HG02852 (cell line): ENCODE measurements around the gene ZNF674.
"Not testable (repeated sequence)": the region's sequence is repeated elsewhere in the genome, so short reads cannot be mapped to it uniquely, and the experiment has no call there.

ENCODE experiments used
- ATAC-seq: cut with Tn5 transposase; IDR thresholded peaks from one replicate; pipeline ENCODE4 v1.9.1; 2021; ENCODE audit warnings: mild to moderate bottlenecking, moderate library complexity; ENCODE audit not compliant: unreplicated experiment

The ZNF674 gene

DNA sequence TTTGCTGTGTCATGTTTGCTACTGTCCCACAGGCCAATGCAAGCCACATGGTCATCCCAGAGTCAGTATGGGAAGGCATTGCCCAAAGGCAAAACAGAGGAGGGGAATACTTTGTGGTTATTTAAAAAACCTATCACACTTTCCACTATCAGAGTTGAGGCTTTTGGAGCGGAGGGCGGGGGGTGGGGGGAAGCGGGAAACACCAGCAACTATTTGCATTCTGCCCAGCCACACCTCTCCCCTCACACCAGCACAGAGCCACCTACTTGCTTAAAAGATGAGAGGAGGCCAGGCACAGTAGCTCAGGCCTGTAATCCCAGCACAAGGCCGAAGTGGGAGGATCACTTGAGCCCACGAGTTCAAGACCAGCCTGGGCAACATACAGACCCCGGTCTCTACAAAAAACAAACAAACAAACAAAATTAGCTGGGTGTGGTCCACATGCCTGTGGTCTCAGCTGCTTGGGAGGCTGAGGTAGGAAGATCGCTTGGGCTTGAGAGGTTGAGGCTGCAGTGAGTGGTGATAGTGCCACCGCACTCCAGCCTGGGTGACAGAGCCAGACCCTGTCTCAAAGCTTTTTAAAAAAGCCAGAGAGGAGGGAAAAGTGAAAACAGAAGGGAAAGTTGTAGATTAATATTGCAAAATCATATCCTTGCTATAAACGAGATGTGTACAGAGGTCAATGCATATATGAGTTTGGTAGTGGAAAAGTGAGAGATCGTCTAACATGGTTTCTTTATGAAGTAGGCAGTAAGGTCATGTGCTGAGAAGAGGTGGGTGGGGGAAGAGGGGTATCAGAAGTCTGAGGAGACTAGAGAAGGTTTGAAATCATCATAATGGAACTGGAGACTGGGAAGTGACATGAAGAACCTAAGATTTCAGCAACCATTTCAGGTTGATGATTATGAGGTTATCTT, 26.5 kb upstream of the ZNF674 start:
- no peak for ATAC-seq

DNA sequence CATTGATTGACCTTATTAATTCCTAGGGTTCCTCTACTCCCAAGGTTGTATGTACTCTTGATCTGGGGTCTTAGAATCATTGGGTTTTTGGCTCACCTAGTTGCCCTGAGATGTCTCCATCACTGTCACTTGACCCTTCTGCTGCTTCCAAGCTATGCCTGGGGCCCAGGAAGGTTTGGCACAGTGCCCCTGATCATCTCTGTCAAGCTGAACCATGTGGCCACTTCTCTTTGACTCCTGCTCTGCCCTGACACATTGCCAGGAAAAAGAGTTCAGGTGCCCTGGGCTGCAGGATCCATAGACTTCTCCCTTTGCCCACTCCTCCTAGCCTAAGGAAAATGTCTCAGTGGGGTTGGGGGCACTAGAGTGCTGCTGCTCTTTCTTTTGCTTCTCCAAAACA, 24.4 kb upstream of the ZNF674 start:
- ATAC-seq = no peak

DNA sequence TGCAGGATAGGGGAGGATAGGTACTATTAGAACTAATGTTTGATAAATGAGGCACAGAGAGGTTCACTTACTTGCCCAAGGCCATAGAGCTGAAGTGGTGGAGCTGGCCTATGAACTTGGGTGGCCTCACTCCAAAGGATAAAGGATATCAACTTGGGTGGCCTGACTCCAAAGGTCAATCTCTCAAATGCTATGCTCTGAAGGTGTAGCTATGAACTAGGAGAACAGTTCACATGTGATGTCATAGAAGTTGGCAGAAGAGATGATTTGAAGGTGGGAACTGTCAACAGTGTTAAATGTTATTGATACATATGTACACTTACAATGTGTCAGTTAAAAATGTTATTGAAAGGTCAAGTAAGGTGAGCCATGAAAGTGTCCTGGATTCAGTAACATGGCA, 22.2 kb upstream of the ZNF674 start:
- ATAC-seq = no peak

DNA sequence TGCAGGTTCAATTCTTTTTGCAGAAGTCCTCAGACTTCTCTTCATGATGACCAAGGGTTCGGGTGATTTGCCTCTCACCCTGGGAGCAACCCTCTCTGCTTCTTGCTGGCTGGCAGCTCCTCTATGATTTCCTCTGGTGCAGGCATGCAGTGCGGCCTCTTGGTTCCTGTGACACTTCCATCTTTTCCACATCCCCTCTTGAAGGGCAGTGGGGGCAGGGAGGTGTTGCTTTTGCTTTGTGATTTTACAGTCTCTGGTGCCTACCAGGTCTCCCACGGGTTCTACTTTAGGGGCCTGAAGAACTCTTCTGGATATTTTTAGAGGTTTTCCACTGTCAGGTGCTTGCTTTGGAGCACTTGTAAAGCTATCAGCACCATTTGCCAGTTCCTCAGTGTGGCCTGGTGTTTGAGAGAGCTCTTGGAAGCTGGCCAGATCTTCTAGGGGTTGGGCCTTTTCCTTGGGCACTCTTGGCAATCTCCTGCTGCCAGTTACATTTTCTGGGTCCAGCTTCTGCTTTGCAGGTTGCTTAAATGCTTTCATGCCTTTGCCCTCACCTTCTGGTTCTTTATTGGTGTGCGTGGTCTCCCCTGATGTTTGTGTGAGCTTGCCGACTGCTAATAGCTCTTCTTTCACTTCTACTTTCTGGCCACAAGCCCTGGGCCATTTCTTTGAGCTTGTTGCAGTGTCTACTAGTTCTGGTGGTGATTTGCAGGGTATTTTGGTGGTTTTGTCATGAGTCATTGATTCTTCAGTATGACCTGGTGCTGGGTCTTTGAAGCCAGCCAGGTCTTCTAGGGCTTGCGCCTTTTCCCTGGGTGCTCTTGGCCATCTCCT, 16.8 kb upstream of the ZNF674 start:
- peak; percentile 97 for ATAC-seq

DNA sequence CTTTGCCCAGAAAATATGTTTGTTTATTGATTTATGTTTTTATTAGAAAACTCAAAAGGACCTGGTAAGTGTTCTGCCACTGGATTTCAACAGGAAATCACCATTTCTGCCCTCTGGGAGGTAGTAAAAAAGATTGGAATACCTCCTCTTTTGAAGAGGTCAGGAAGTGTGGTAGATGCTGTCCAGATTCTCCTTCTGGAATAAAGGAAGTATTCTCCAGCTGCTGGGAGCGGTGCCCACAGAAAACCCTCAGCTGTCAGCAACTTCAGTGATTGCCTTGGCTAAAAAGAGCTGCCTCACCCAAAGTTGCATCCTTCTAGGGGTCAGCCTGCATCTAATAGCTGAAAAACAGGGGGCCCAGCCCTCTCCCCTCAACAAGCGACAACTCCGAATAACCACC, 13.8 kb upstream of the ZNF674 start:
- no peak for ATAC-seq

DNA sequence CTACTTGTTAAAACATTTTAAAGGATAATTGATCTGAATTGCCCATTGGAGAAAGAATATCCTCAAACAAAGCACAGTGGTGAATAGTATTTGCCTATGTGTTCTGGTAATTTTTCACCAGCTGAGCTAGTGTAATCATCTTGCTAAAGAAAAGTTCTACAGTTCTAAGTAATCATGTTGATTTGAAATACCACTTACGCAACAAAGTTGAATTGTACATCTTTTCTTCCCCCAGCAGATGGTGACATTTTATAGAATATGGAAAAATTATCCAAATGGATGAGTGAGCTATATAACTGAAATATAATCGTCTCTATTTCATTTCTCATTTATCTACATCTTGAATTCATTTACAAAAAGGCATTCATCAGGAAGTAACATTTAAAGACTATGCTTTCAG, 9.7 kb upstream of the ZNF674 start:
- no peak for ATAC-seq

DNA sequence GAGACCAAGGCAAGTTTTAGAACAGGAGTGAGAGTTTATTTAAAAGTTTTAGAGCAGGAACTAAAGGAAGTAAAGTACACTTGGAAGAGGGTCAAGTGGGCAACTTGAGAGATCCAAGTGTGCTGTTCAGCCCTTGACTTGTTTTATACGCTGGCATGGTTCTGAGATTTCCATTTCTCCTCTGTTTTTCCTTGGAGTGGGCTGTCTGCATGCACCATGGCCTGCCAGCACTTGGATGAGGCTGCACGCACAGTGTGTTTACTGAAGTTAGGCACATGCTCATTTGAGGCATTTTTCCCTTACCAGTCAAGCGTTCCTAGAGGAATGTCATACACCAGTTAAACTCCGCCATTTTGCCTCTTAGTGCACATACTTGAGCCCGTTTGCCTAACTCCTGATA, 8.7 kb upstream of the ZNF674 start:
- ATAC-seq = no peak

DNA sequence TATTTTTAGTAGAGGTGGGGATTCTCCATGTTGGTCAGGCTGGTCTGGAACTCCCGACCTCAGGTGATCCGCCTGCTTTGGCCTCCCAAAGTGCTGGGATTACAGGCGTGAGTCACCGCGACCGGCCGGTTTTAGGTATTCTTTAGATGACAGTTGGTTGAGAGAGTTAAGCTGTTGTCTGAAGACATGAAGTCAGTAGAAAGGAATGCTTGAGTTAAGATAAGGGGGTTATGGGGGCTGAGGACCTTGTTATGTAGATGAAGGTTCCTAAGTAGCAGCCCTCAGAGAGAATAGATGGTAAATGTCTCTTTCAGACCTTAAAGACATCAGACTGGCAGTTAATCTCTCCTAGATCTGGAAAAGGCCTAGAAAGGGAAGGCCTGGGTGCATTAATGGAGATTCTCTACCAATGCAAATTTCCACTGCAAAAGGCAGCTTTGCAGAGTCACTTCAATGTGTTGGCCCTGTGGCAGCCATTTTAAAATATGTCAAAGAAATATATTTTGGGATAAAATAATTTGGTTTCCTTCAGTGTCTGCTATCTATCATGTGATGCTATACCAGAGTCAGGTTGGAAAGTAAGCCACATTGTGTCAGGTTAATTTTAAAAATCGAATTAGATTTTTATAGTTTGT, 6.4 kb upstream of the ZNF674 start:
- no peak for ATAC-seq

DNA sequence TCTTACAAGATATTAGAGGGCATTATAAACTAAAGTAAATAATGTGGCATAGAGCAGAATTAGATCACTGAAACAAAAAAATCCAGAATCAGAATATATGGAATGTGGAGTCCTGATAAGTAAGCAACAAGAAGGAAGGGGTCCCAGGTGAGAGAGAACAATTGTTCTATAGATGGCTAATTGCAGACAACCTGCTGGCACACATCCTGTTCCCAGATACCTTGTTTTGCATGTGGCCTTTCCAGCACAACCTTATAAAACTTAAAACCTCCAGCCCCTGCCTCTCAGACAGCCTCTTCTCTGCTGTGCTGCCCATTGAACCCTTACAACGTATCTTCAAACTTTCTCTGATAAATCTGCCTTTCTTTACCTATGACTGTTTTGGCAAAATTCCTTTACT, 4.7 kb upstream of the ZNF674 start:
- no peak for ATAC-seq

DNA sequence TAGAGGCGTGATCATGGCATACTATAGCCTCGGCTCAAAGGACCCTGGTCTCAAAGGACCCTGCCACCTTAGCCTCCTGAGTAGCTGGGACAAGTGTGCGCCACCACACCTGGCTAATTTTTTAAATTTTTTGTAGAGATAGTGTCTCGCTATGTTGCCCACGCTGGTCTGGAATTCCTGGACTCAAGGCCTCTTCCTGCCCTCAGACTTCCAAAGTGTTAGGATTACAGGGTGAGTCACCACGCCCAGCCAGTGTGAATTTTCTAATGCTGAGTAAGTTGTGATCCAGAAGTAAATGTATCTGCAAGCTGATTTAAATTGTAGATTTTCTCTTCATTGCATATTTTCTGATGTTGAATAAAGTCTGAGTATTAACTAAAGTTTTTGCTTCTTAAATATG, 2.6 kb upstream of the ZNF674 start:
- no peak for ATAC-seq

DNA sequence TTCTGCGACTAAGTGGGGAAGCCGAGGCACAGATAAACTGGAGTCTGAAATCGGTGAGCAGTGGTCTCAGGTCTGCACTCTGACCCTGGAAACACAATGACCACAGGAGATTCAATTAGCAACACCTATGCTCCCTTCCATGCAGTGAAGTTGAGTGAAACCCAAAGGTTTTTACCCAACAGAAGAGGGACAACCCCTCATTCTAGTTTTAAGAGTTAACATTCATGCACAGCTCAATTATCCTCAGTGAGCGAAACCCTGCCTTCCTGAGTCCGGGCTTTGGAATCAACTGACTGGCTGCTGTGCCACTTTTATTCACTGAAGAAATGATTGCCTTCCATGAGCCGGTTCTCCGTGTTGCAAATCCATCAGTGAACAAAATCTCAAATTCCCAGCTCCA, 694 bp downstream of the ZNF674 start:
- not testable (repeated sequence) for ATAC-seq

DNA sequence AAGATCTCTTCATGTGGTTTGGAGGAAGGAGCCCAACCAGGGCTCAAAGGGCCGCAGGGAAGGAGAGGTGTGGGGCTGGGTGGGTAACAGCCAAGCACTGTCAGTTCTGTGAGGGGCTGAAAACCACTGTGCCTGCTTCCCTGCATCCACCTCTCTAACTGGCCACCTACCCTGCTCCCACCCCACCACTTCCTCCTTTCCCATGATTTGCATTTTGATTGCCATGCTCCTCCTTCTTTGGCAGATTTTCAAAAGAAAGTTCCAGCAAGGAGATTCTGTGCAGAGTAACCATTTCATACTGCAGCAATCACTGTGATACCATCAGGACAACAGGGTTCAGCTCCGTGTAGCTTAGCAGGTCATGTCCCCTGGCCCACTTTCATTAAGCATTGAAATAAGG, 1.8 kb downstream of the ZNF674 start:
- ATAC-seq = no peak

DNA sequence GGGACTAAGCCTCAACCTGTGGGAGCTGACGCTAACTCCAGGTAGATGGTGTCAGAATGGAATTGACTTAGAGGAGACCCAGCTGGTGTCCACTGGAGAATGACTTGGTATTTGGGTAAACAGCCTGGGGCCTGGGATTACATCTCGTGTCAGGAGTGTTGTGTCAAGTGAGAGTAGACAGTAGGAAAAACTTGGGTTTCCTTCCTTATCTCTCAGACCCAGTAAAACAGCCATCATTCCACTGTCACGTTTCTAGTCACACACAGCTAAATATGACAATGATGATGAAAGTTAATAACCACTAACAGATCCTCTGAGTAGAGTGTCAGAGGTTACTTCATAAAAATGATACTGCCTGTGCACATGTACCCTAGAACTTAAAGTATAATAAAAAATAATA, 13.8 kb downstream of the ZNF674 start:
- ATAC-seq = no peak

DNA sequence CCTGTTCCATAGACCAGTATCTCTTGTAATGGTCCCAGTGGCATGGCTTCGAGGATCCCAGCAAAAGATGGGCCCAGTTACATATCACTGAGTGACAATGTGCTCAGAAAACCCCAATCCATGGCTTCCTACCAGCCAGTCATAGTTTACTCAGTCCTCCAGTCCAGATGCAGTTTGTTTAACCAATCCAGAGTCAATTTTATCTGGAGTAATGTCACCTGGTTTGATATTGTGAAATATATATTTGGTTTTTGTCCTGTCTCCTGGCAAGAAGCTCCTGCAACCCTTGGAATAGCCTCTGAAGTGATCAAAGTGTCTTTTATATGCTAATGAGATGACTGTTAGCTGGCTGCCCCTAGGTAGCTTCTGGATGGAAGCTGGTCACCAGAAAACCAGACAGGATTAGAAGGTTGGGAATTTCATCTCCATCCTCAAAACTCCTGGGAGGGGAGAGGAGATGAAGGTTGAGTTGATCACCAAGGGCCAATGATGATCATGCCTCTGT, 14.8 kb downstream of the ZNF674 start:
- not testable (repeated sequence) for ATAC-seq

DNA sequence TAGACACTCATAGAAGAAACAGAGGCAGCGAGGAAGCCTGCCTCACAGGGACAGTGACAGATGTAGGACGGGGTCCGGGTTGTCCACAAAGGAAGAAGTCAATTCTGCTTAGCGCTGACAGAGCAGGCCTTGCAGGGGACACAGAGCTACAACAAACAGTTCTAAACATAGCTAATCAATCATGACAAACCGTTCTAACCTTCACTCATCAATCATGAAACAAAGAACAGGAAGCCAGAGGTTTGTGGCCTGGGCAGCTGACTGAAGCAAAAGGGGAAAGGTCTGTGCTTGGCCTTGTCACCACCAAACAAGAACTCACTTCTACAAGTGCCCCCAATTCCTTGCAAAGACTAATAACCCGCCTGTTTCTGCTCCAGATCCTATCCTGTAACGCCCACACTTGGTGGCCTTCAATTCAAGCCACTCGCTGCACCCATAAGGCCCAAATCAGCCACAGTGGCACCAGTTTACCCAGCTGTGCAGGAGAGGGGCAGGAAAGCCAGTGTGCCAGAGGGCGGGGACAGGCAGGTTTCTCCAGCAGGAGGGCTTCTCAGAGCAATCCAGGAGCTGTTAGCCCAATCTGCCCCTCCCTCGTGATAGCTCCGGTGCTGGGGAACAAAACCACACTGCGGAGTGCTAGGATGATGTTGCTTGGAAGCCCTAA, 15.3 kb downstream of the ZNF674 start:
- not testable (repeated sequence) for ATAC-seq

DNA sequence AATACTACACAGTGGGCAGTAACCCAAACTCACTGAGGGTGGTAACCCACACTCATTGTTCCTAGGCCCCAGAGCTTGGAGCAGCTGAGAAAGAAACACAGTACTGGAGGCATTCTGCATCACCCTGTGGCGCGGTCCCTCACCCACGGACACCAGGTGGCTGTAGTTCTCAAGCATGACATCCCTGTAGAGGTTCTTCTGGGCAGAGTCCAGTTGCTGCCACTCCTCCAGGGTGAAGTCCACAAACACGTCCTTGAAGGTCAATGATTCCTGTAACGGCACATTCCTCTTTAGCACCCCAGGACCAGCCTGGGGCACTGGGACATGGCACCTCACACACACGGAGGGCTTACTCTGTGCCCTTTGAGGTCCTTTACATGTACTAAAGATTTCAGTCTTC, 16.6 kb downstream of the ZNF674 start:
- ATAC-seq = not testable (repeated sequence)

DNA sequence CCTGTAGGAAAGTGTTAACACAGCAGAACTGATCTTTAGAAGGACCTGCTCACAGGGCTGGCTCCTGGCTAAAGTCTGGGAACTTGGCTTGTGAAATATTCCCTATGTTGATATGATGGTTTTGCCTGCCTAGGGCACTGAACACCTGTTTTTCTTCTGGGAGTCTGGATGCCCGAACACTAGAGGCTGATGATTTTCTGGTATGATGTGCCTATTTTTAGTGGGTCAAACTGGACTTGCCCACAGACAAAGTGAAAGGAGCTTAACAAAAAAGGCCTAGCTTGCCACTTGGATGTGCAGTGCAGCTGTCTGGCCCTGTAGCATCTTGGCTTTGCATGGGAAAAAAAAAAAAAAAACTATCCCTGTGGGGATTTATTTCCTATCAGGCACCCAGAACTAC, 39.1 kb downstream of the ZNF674 start:
- ATAC-seq = no peak

DNA sequence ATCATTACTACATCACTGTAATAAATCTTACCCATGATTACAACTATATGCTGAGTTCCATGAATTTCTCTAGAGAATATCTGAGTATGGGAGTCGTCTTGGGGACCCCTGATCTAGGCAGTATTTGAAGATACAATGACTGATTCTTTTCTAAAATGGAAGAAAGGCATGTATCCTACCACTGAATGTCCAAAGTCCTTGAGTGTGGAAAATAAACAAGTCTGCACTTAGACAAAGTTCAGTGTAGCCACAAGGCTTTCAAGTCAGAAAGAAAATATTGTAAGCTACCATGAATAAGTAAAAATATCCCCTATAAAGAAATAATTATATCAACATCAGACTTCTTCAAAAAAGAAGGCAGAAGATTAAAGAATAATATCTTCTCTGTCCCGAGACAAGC, 42.4 kb downstream of the ZNF674 start:
- ATAC-seq = no peak

DNA sequence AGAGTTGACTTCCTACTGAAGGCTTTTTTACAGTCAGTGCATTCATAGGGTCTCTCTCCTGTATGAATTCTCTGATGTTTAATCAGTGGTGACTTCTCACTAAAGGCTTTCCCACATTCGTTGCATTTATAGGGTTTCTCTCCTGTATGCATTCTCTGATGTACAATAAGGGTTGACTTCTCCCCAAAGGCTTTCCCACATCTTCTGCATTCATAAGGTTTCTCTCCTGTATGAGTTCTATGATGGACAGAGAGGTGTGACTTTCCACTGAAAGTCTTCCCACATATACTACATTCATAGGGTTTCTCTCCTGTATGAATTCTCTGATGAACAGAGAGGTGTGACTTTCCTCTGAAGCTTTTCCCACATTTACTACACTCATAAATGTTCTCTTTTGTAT, 45.2 kb downstream of the ZNF674 start:
- ATAC-seq = no peak

DNA sequence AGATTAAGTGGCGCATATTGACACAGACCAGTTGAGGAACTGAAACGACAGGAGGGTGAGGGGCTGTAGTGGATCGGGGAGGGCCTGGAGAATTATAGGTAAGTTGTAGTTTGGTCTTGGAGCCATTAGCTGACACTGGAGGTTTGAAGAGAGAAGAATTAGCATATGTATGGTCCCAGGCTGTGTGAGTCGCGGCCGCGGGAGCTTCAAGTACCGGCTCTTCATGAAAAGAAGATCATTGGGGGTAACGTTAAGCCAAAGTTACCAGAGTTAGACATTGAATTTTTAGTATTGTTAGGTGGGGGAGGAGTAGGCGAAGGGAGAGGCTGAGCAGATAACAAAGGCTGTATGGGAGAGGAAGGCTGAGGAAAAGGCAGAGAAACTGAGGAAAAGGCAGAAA, 56.5 kb downstream of the ZNF674 start:
- ATAC-seq = no peak

DNA sequence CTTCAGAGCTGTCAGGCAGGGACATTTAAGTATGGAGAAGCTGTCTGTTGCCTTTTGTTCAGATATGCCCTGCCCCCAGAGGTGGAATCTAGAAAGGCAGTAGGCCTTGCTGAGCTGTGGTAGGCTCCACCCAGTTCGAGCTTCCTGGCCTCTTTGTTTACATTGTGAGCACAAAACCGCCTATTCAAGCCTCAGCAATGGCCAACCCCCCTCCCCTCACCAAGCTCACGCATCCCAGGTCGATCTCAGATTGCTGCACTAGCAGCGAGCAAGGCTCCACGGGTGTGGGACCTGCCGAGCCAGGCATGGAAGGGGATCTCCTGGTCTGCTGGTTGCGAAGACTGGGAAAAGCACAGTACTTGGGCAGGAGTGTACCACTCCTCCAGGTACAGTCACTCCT, 59.3 kb downstream of the ZNF674 start:
- ATAC-seq = no peak
